Measurements from ENCODE around the gene CFAP161.

DNA sequence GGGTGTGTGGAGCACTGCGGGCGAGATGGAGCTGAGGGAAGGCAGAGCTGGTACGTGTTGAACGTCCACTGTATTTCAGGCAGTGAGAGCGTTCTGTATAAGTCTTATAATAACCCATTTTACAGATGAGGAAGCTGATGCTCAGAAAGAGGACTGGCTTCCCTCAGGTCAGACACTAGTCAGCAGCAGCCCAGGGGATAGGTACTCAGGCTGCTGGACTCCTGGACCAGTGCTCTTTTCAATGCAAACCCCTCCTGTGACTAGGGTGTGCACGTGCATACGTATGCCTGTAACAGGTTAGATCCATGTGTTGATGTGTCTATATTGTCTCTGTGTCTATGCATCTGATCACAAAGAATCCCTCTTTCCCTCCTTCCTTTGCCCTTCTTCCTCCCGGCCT lies 54.3 kb downstream of the CFAP161 start:
- TF ChIP-seq, protein P1, sequence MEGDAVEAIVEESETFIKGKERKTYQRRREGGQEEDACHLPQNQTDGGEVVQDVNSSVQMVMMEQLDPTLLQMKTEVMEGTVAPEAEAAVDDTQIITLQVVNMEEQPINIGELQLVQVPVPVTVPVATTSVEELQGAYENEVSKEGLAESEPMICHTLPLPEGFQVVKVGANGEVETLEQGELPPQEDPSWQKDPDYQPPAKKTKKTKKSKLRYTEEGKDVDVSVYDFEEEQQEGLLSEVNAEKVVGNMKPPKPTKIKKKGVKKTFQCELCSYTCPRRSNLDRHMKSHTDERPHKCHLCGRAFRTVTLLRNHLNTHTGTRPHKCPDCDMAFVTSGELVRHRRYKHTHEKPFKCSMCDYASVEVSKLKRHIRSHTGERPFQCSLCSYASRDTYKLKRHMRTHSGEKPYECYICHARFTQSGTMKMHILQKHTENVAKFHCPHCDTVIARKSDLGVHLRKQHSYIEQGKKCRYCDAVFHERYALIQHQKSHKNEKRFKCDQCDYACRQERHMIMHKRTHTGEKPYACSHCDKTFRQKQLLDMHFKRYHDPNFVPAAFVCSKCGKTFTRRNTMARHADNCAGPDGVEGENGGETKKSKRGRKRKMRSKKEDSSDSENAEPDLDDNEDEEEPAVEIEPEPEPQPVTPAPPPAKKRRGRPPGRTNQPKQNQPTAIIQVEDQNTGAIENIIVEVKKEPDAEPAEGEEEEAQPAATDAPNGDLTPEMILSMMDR (conservative IDR thresholded peaks at IDR 0.05; ENCODE audit: low read length), result no peak
- TF ChIP-seq EZH2phosphoT487 (IDR thresholded peaks at IDR 0.05; ENCODE audit: borderline replicate concordance), result no peak

All from Loucy (cell line).